Upper lobe of right lung (tissue), 1 donor: ENCODE data around the gene HMOX2. TPM values are rescaled to one million over a fixed set of nuclear protein-coding genes. Genes with fewer than 3 reads are reported as not detected.

Source experiments
- ATAC-seq: fragments of 200-7000 bp; cut with Tn5 transposase; one replicate; pipeline ENCODE4 v1.9.1; 2020; ENCODE audit warnings: mild to moderate bottlenecking, moderate library complexity
- DNase-seq: peaks from one replicate; pipeline ENCODE4 v3.0.0-alpha.2; 2020
- H3K27ac ChIP-seq: fragments of 200-600 bp; one replicate; pipeline ENCODE4 v1.8.0; 2022
- H3K27me3 ChIP-seq: fragments of 200-600 bp; one replicate; pipeline ENCODE4 v1.8.0; 2022; ENCODE audit warnings: mild to moderate bottlenecking
- H3K36me3 ChIP-seq: fragments of 200-600 bp; one replicate; pipeline ENCODE4 v1.8.0; 2022
- H3K4me1 ChIP-seq: fragments of 200-600 bp; one replicate; pipeline ENCODE4 v1.8.0; 2022
- H3K4me3 ChIP-seq: fragments of 200-600 bp; one replicate; pipeline ENCODE4 v1.8.0; 2022; ENCODE audit warnings: mild to moderate bottlenecking
- H3K9me3 ChIP-seq: fragments of 200-600 bp; one replicate; pipeline ENCODE4 v1.8.0; 2022
- CTCF ChIP-seq: fragments of 200-600 bp; IDR thresholded peaks from one replicate; pipeline ENCODE4 v1.8.0; 2022; ENCODE audit warnings: antibody characterized with exemption
- intact Hi-C: fragments of 100-400 bp; cut with DNase I; formaldehyde crosslinking; loops from one replicate; pipeline ENCODE4 v1.11.0; 2022
- total RNA-seq: library from RNA; stranded (reverse); fragmentation: NEBNext Ultra II Directional; extraction: Animal tissue kit (Norgen Biotek cat#: 25700); gene quantifications from one replicate; pipeline ENCODE4 v1.2.1, GENCODE V29; 2021
- donor health status: DM: no; HTN: yes; CAD: no; lungs with severe emphysema.

The HMOX2 gene
- total RNA-seq, 1 donor from 2014 or later = 53.0 TPM

GRCh38 chr16:4433914-4434787, 42.0 kb upstream of the HMOX2 start:
- TF ChIP-seq CTCF = no peak
- H3K4me3 ChIP-seq = no peak overlapping the region
- no peak for ATAC-seq
- intact Hi-C loops = no loop called here
- H3K27me3 ChIP-seq = no peaks in the 10 kb centered on the region
- no peak overlapping the region for H3K27ac ChIP-seq
- no peaks in the 10 kb centered on the region for H3K4me1 ChIP-seq
- no peaks in the 10 kb centered on the region for H3K9me3 ChIP-seq
- peaks cover 49% of the 10 kb centered on the region for H3K36me3 ChIP-seq
- DNase-seq = no peak

- Histone ChIP-seq H3K27ac (no peak overlapping the region), H3K4me3 (no peak overlapping the region), H3K4me1 (no peaks in the 10 kb centered on the region), H3K27me3 (no peaks in the 10 kb centered on the region), H3K9me3 (no peaks in the 10 kb centered on the region), H3K36me3 (peaks cover 61% of the 10 kb centered on the region)
- TF ChIP-seq CTCF = no peak
- intact Hi-C loops = no loop called here
- ATAC-seq (no peak), DNase-seq (no peak)
Observed at GRCh38 chr16:4435337-4436067, 40.7 kb upstream of the HMOX2 start.

GRCh38 chr16:4437366-4437765, 38.8 kb upstream of the HMOX2 start:
- H3K9me3 ChIP-seq = no peaks in the 10 kb centered on the region
- TF ChIP-seq CTCF = no peak
- intact Hi-C loops = no loop called here
- no peak overlapping the region for H3K27ac ChIP-seq
- no peaks in the 10 kb centered on the region for H3K27me3 ChIP-seq
- peaks cover 80% of the 10 kb centered on the region for H3K36me3 ChIP-seq
- no peak for ATAC-seq
- DNase-seq = no peak
- no peak overlapping the region for H3K4me3 ChIP-seq
- no peaks in the 10 kb centered on the region for H3K4me1 ChIP-seq

- no peak for TF ChIP-seq CTCF
- ATAC-seq = no peak
- Histone ChIP-seq H3K9me3 (no peaks in the 10 kb centered on the region), H3K27ac (no peak overlapping the region), H3K27me3 (no peaks in the 10 kb centered on the region), H3K4me1 (no peaks in the 10 kb centered on the region), H3K36me3 (peaks cover 99% of the 10 kb centered on the region), H3K4me3 (no peak overlapping the region)
- intact Hi-C loops = no loop called here
- DNase-seq = no peak
Observed at GRCh38 chr16:4442371-4442770, 33.8 kb upstream of the HMOX2 start.

GRCh38 chr16:4443271-4443670, 32.9 kb upstream of the HMOX2 start:
- TF ChIP-seq CTCF = no peak
- H3K4me1 ChIP-seq = no peaks in the 10 kb centered on the region
- DNase-seq (no peak), ATAC-seq (no peak)
- H3K9me3 ChIP-seq = no peaks in the 10 kb centered on the region
- H3K4me3 ChIP-seq = no peak overlapping the region
- no peaks in the 10 kb centered on the region for H3K27me3 ChIP-seq
- H3K27ac ChIP-seq = no peak overlapping the region
- intact Hi-C loops = no loop called here
- H3K36me3 ChIP-seq = peaks cover 99% of the 10 kb centered on the region
